Left lung (tissue), 10 donors: ENCODE measurements around the gene GGTLC2. TPM values are rescaled to one million over a fixed set of nuclear protein-coding genes. Genes with fewer than 3 reads are reported as not detected.

Experiments used
- ATAC-seq: fragments of 200-7000 bp; cut with Tn5 transposase; one replicate; pipeline ENCODE4 v1.9.1; 2020; ENCODE audit warnings: moderate library complexity
- DNase-seq, 4 donors: peaks; one replicate each; pipeline ENCODE4 v3.0.0-alpha.2; 2013 to 2020
- H3K27ac ChIP-seq, 2 donors: fragments of 200-600 bp; sonication (generic) in 1 of 2; one replicate each; pipeline versions ENCODE4 v1.5.0 to v1.8.0; 2020 to 2021
- H3K27me3 ChIP-seq, 2 donors: fragments of 200-600 bp; sonication (generic) in 1 of 2; one replicate each; pipeline versions ENCODE4 v1.5.0 to v1.8.0; 2020 to 2021
- H3K36me3 ChIP-seq, 2 donors: fragments of 200-600 bp; sonication (generic) in 1 of 2; one replicate each; pipeline versions ENCODE4 v1.5.0 to v1.8.0; 2020 to 2021
- H3K4me1 ChIP-seq, 2 donors: fragments of 200-600 bp; one replicate each; pipeline ENCODE4 v1.8.0; 2021
- H3K4me3 ChIP-seq, 2 donors: fragments of 200-600 bp; sonication (generic) in 1 of 2; one replicate each; pipeline versions ENCODE4 v1.5.0 to v1.8.0; 2020 to 2021; ENCODE audit warnings: mild to moderate bottlenecking in 1 of 2
- H3K9me3 ChIP-seq, 2 donors: fragments of 200-600 bp; sonication (generic) in 1 of 2; one replicate each; pipeline versions ENCODE4 v1.5.0 to v1.8.0; 2020 to 2021
- intact Hi-C, 2 donors: fragments of 100-400 bp; cut with DNase I; formaldehyde crosslinking; loops; one replicate each; pipeline versions ENCODE4 v1.11.2 to v1.14.2; 2022
- polyA plus RNA-seq, 6 donors: library from polyadenylated mRNA; unstranded; fragments of 120-200 nt; gene quantifications; one replicate each; pipeline ENCODE4 v1.2.1, GENCODE V29; 2013; ENCODE audit not compliant: insufficient read length in 6 of 6
- total RNA-seq, 2 donors: library from RNA; stranded (reverse); fragmentation: NEBNext Ultra II Directional; extraction: Animal tissue kit (Norgen Biotek cat#: 25700); gene quantifications; one replicate each; pipeline ENCODE4 v1.2.1, GENCODE V29; 2021
- TF ChIP-seq, protein P1 (sequence below), 2 donors: fragments of 200-600 bp; sonication (generic) in 1 of 2; IDR thresholded peaks; one replicate each; pipeline versions ENCODE4 v1.5.0 to v1.8.0; 2021; ENCODE audit warnings: antibody characterized with exemption in 2 of 2
- donor health status: DM: no; HTN: yes; CAD: no.
- donor health status: DM: no; HTN: no; CAD: no.

The GGTLC2 gene
- total and polyA plus RNA-seq, 8 donors = 0.26 to 0.55 (median 0.38) TPM; not detected in 1

DNA sequence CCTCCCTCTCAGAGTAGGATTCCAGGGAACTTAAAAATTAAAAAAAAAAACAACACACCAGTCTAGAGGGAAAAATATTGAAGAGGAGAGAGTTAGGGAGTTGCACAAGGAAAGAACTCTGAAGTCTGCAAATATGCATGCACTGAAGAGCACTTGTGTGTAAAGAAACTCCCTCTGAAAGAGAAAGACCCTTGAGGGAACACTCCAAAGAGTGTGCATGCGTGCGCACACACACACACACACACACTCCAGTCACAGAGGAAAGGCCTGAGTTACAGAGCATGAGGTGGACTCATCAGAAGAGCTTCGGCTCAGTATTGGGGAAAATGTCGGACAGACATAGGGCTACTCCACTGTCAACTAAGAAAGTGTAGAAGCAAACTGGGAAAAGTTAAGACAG lies 30.1 kb downstream of the GGTLC2 start:
- Histone ChIP-seq H3K27me3 (no peaks in the 10 kb centered on the region), H3K4me3 (no peak overlapping the region), H3K36me3 (no peaks in the 10 kb centered on the region), H3K27ac (no peak overlapping the region), H3K4me1 (no peaks in the 10 kb centered on the region), H3K9me3 (peaks cover 0 to 4% of the 10 kb centered on the region in 2 donors)
- TF ChIP-seq, protein P1, sequence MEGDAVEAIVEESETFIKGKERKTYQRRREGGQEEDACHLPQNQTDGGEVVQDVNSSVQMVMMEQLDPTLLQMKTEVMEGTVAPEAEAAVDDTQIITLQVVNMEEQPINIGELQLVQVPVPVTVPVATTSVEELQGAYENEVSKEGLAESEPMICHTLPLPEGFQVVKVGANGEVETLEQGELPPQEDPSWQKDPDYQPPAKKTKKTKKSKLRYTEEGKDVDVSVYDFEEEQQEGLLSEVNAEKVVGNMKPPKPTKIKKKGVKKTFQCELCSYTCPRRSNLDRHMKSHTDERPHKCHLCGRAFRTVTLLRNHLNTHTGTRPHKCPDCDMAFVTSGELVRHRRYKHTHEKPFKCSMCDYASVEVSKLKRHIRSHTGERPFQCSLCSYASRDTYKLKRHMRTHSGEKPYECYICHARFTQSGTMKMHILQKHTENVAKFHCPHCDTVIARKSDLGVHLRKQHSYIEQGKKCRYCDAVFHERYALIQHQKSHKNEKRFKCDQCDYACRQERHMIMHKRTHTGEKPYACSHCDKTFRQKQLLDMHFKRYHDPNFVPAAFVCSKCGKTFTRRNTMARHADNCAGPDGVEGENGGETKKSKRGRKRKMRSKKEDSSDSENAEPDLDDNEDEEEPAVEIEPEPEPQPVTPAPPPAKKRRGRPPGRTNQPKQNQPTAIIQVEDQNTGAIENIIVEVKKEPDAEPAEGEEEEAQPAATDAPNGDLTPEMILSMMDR (IDR thresholded peaks at IDR 0.05) = no peak
- DNase-seq (peak in 1 of 4 donors; percentile 36), ATAC-seq (peak; percentile 94)
- intact Hi-C loops = no loop called here

DNA sequence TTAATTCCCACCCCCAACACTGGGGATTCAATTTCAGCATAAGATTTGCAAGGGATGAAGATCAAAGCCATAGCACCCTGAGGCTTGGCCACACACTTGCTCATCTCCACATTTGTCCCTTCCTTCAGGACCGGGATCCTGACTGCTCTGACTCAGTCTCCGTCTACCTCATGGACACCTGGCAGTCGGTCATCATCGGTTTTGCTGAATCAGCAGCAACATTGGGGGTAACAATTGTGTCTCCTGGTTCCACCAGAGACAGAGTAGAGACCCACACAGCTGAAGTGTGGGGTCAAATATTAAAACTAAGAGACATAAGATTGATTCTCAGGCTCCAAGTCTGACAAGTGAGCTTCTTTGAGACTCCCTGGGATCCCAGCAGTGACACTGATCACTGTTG lies 34.6 kb downstream of the GGTLC2 start:
- TF ChIP-seq, protein P1 (IDR thresholded peaks at IDR 0.05) = no peak
- Histone ChIP-seq H3K27me3 (no peaks in the 10 kb centered on the region), H3K4me3 (no peak overlapping the region), H3K36me3 (no peaks in the 10 kb centered on the region), H3K27ac (no peak overlapping the region), H3K4me1 (no peaks in the 10 kb centered on the region), H3K9me3 (no peaks in the 10 kb centered on the region)
- intact Hi-C loops = no loop called here
- ATAC-seq = no peak
- DNase-seq = no peak

DNA sequence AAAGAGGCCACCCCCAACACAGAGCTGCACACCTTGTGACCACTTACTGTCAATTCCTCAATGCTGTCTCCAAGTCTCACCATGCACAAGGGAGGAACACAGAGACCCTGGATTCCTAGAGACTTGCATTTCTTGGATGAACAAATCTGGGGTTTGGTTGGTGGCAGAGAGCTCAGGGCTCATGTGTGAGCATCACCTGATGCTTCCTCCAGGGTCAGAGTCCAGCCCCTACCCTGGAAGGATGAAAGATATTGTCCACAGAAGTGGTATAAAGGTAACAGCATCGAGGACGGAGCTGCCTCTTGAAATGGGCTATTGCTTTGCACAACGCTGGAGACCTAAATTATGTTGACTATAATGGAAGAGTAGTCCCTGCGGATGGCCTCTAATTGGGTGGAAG lies 36.0 kb downstream of the GGTLC2 start:
- intact Hi-C loops = no loop called here
- Histone ChIP-seq H3K27me3 (no peaks in the 10 kb centered on the region), H3K4me1 (no peaks in the 10 kb centered on the region), H3K27ac (no peak overlapping the region), H3K36me3 (no peaks in the 10 kb centered on the region), H3K9me3 (no peaks in the 10 kb centered on the region), H3K4me3 (no peak overlapping the region)
- ATAC-seq (no peak), DNase-seq (no peak)
- TF ChIP-seq, protein P1 (IDR thresholded peaks at IDR 0.05) = no peak

DNA sequence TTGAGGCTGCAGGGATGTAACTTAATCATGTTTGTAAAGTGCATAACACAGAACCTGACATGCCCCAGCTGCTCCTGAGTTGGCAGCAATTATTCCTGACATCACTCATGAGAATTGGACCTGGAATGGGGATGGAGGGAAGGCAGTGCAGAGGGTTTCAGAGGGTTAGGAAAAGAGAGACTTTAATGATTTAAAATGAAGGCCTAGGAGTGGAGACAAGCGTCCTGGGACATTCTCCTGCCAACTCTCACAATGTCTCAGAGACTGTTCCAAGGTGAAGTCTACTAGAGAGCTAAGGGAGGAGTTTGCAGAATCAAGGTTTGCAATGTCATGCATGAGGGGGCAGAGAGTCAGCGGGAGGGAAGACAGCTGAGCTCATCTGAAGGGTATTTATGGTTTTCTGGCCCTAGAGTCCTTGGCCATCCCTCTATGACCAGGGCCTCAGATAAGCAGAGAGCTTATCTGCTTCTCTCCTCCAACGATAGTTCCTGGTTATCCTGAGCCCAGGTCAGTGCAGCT lies 36.9 kb downstream of the GGTLC2 start:
- TF ChIP-seq, protein P1 (IDR thresholded peaks at IDR 0.05) = no peak
- no peak overlapping the region for H3K27ac ChIP-seq
- ATAC-seq (no peak), DNase-seq (no peak)
- no peaks in the 10 kb centered on the region for H3K27me3 ChIP-seq
- H3K9me3 ChIP-seq = no peaks in the 10 kb centered on the region
- H3K4me1 ChIP-seq = no peaks in the 10 kb centered on the region
- intact Hi-C loops = no loop called here
- H3K4me3 ChIP-seq = no peak overlapping the region
- H3K36me3 ChIP-seq = no peaks in the 10 kb centered on the region

DNA sequence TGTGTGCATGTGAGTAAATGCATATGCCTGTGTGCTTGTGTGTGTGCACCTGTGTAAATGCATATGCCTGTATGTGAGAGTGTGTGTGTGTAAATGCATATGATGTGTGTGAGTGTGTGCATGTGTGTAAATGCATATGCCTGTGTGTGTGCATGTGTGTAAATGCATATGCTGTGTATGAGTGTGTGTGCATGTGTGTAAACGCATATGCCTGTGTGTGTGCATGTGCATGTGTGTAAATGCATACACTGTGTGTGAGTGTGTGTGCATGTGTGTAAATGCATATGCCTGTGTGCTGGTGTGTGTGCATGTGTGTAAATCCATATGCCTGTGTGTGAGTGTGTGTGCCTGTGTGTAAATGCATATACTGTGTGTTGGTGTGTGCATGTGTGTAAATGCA lies 37.8 kb downstream of the GGTLC2 start:
- TF ChIP-seq, protein P1 (IDR thresholded peaks at IDR 0.05) = no peak
- ATAC-seq (no peak), DNase-seq (no peak)
- Histone ChIP-seq H3K27me3 (no peaks in the 10 kb centered on the region), H3K27ac (no peak overlapping the region), H3K9me3 (no peaks in the 10 kb centered on the region), H3K4me1 (no peaks in the 10 kb centered on the region), H3K36me3 (no peaks in the 10 kb centered on the region), H3K4me3 (no peak overlapping the region)
- intact Hi-C loops = no loop called here
